Measurements from ENCODE around the gene MAPK14.

The MAPK14 gene

GRCh38 chr6:36102853-36103252 lies 75.2 kb downstream of the MAPK14 start:
- no peak for TF ChIP-seq TAF1 (IDR thresholded peaks at IDR 0.05; ENCODE audit: low read depth)
- TF ChIP-seq CREB1 (IDR thresholded peaks at IDR 0.05; ENCODE audit: low read depth) = no peak
- no peak for TF ChIP-seq NFIC (IDR thresholded peaks at IDR 0.05)
- TF ChIP-seq YY1 (IDR thresholded peaks at IDR 0.05; ENCODE audit: low read depth) = no peak
- TF ChIP-seq TCF12 (IDR thresholded peaks at IDR 0.05; ENCODE audit: low read depth) = no peak
- TF ChIP-seq MAX (IDR thresholded peaks at IDR 0.05) = no peak

- TF ChIP-seq TCF12 (IDR thresholded peaks at IDR 0.05; ENCODE audit: low read depth) (no peak), CREB1 (IDR thresholded peaks at IDR 0.05; ENCODE audit: low read depth) (no peak), FOXM1 (IDR thresholded peaks at IDR 0.05; ENCODE audit: borderline replicate concordance, low read depth) (no peak), USF1 (IDR thresholded peaks at IDR 0.05) (no peak), TEAD4 (IDR thresholded peaks at IDR 0.05) (no peak), EGR1 (IDR thresholded peaks at IDR 0.05) (no peak), CEBPB (IDR thresholded peaks at IDR 0.05) (no peak), MAX (IDR thresholded peaks at IDR 0.05) (no peak)
These were observed 77.2 kb downstream of the MAPK14 start for GRCh38 chr6:36104836-36105235.

GRCh38 chr6:36109092-36109491 lies 81.5 kb downstream of the MAPK14 start:
- TF ChIP-seq TAF1 (IDR thresholded peaks at IDR 0.05; ENCODE audit: low read depth) (no peak), REST (IDR thresholded peaks at IDR 0.05; ENCODE audit: low read depth) (no peak), RAD21 (IDR thresholded peaks at IDR 0.05; ENCODE audit: low read depth) (no peak), TCF12 (IDR thresholded peaks at IDR 0.05; ENCODE audit: low read depth) (no peak), MAX (IDR thresholded peaks at IDR 0.05) (no peak), FOXM1 (IDR thresholded peaks at IDR 0.05; ENCODE audit: borderline replicate concordance, low read depth) (no peak), USF1 (IDR thresholded peaks at IDR 0.05) (no peak), NFIC (IDR thresholded peaks at IDR 0.05) (no peak), EP300 (IDR thresholded peaks at IDR 0.05; ENCODE audit: borderline replicate concordance) (no peak), CEBPB (IDR thresholded peaks at IDR 0.05) (no peak), CREB1 (IDR thresholded peaks at IDR 0.05; ENCODE audit: low read depth) (no peak), YY1 (IDR thresholded peaks at IDR 0.05; ENCODE audit: low read depth) (no peak), TEAD4 (IDR thresholded peaks at IDR 0.05) (no peak), ZBTB7A (IDR thresholded peaks at IDR 0.05; ENCODE audit: low read depth) (no peak), EGR1 (IDR thresholded peaks at IDR 0.05) (no peak)

- TF ChIP-seq CEBPB (IDR thresholded peaks at IDR 0.05) = no peak
- TF ChIP-seq EP300 (IDR thresholded peaks at IDR 0.05; ENCODE audit: borderline replicate concordance) = no peak
- TF ChIP-seq TAF1 (IDR thresholded peaks at IDR 0.05; ENCODE audit: low read depth) = no peak
- no peak for TF ChIP-seq REST (IDR thresholded peaks at IDR 0.05; ENCODE audit: low read depth)
- no peak for TF ChIP-seq TCF12 (IDR thresholded peaks at IDR 0.05; ENCODE audit: low read depth)
- TF ChIP-seq USF1 (IDR thresholded peaks at IDR 0.05) = no peak
- TF ChIP-seq EGR1 (IDR thresholded peaks at IDR 0.05) = no peak
- no peak for TF ChIP-seq RAD21 (IDR thresholded peaks at IDR 0.05; ENCODE audit: low read depth)
- TF ChIP-seq FOXM1 (IDR thresholded peaks at IDR 0.05; ENCODE audit: borderline replicate concordance, low read depth) = no peak
These were observed 82.4 kb downstream of the MAPK14 start for GRCh38 chr6:36110050-36110449.

GRCh38 chr6:36110863-36111262 lies 83.3 kb downstream of the MAPK14 start:
- TF ChIP-seq NFIC (IDR thresholded peaks at IDR 0.05) (no peak), TCF12 (IDR thresholded peaks at IDR 0.05; ENCODE audit: low read depth) (no peak), ZBTB7A (IDR thresholded peaks at IDR 0.05; ENCODE audit: low read depth) (no peak), EP300 (IDR thresholded peaks at IDR 0.05; ENCODE audit: borderline replicate concordance) (no peak), USF1 (IDR thresholded peaks at IDR 0.05) (no peak), MAX (IDR thresholded peaks at IDR 0.05) (no peak), CREB1 (IDR thresholded peaks at IDR 0.05; ENCODE audit: low read depth) (no peak), FOXM1 (IDR thresholded peaks at IDR 0.05; ENCODE audit: borderline replicate concordance, low read depth) (no peak), RAD21 (IDR thresholded peaks at IDR 0.05; ENCODE audit: low read depth) (no peak), CEBPB (IDR thresholded peaks at IDR 0.05) (no peak), REST (IDR thresholded peaks at IDR 0.05; ENCODE audit: low read depth) (no peak), TAF1 (IDR thresholded peaks at IDR 0.05; ENCODE audit: low read depth) (no peak), EGR1 (IDR thresholded peaks at IDR 0.05) (no peak), TEAD4 (IDR thresholded peaks at IDR 0.05) (no peak), YY1 (IDR thresholded peaks at IDR 0.05; ENCODE audit: low read depth) (no peak)

Data from Ishikawa (cell line).